Neutrophil (primary cell): ENCODE measurements around the gene PCDHB7.
"Not testable (repeated sequence)": the region's sequence is repeated elsewhere in the genome, so short reads cannot be mapped to it uniquely, and the experiment has no call there.

ENCODE experiments used
- H3K27ac ChIP-seq: fragments of 200-600 bp; sonication (generic); 2 replicates; pipeline ENCODE4 v1.5.1; 2016; ENCODE audit warnings: mild to moderate bottlenecking, moderate library complexity
- H3K27me3 ChIP-seq: fragments of 200-600 bp; sonication (generic); 2 replicates; pipeline ENCODE4 v1.6.0; 2016; ENCODE audit warnings: mild to moderate bottlenecking
- H3K36me3 ChIP-seq: fragments of 200-600 bp; sonication (generic); 2 replicates; pipeline ENCODE4 v1.5.1; 2017
- H3K4me1 ChIP-seq, 2 experiments: fragments of 200-600 bp in 1 of 2; sonication (generic) in 1 of 2; 1 replicate in 1 of 2; 2 replicates in 1 of 2; pipeline versions ENCODE4 v1.5.1 to v1.6.1; 2013 to 2016; ENCODE audit warnings: low read depth in 1 of 2, low read length in 1 of 2, mild to moderate bottlenecking in 1 of 2, moderate library complexity in 1 of 2; ENCODE audit not compliant: control insufficient read depth in 1 of 2, insufficient read depth in 1 of 2
- H3K4me3 ChIP-seq, 2 experiments: fragments of 200-600 bp in 1 of 2; sonication (generic) in 1 of 2; 1 replicate in 1 of 2; 2 replicates in 1 of 2; pipeline ENCODE4 v1.5.1; 2013 to 2016; ENCODE audit warnings: low read depth in 1 of 2, low read length in 1 of 2, mild to moderate bottlenecking in 1 of 2, moderate library complexity in 1 of 2
- H3K9me3 ChIP-seq: fragments of 200-600 bp; sonication (generic); 2 replicates; pipeline ENCODE4 v1.5.1; 2016
- TF ChIP-seq, protein P1 (sequence below): fragments of 200-600 bp; sonication (generic); IDR thresholded peaks from 2 replicates; pipeline ENCODE4 v1.5.1; 2016; ENCODE audit warnings: antibody characterized with exemption

Gene PCDHB7

DNA sequence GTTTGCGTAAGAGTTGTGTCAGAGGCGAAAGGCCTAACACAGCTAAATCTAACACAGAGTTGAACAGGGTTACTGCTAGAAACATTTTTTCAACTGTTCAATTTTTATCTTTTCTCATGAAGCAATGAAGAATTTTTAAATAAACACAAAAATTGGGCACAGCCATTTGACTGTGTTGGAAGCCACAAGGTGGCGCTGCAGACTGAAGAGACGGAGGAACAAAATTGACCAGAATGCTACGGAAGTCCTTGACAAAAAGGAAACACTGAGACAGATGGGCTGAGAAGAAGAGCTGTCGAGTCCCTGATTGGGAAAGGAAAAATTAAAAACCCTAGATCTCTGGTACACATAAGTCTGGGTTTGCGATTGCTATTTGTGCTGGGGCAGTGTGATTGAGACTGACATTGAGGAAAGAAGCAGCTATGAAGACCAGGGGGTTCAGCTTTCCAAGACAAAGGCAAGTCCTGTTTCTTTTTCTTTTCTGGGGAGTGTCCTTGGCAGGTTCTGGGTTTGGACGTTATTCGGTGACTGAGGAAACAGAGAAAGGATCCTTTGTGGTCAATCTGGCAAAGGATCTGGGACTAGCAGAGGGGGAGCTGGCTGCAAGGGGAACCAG, 14.6 kb downstream of the PCDHB7 start, which contains the start of gene PCDHB9:
TSS of gene PCDHB9 (plus strand) at position 265 of the 616 bp plus-strand sequence. CDS start at position 423, 158 bp downstream.
- TF ChIP-seq, protein P1, sequence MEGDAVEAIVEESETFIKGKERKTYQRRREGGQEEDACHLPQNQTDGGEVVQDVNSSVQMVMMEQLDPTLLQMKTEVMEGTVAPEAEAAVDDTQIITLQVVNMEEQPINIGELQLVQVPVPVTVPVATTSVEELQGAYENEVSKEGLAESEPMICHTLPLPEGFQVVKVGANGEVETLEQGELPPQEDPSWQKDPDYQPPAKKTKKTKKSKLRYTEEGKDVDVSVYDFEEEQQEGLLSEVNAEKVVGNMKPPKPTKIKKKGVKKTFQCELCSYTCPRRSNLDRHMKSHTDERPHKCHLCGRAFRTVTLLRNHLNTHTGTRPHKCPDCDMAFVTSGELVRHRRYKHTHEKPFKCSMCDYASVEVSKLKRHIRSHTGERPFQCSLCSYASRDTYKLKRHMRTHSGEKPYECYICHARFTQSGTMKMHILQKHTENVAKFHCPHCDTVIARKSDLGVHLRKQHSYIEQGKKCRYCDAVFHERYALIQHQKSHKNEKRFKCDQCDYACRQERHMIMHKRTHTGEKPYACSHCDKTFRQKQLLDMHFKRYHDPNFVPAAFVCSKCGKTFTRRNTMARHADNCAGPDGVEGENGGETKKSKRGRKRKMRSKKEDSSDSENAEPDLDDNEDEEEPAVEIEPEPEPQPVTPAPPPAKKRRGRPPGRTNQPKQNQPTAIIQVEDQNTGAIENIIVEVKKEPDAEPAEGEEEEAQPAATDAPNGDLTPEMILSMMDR: no peak
- H3K4me3 ChIP-seq: no peak within 1 kb of the TSS

DNA sequence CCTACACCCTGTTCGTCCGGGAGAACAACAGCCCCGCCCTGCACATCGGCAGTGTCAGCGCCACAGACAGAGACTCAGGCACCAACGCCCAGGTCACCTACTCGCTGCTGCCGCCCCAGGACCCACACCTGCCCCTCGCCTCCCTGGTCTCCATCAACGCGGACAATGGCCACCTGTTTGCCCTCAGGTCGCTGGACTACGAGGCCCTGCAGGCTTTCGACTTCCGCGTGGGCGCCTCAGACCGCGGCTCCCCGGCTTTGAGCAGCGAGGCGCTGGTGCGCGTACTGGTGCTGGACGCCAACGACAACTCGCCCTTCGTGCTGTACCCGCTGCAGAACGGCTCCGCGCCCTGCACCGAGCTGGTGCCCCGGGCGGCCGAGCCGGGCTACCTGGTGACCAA, 16.2 kb downstream of the PCDHB7 start:
- H3K4me1 ChIP-seq, H3K27ac ChIP-seq, H3K36me3 ChIP-seq, H3K4me3 ChIP-seq, H3K9me3 ChIP-seq: not testable (repeated sequence)
- peaks cover 33% of the 10 kb centered on the region for H3K27me3 ChIP-seq

More for the DNA sequence above, 14.6 kb downstream of the PCDHB7 start, which contains the start of gene PCDHB9:
- no peaks in the 10 kb centered on the region for H3K36me3 ChIP-seq
- H3K9me3 ChIP-seq: peaks cover 8% of the 10 kb centered on the region
- H3K27ac ChIP-seq: no peak within 1 kb of the TSS
- peaks cover 50% of the 10 kb centered on the region for H3K27me3 ChIP-seq
- no peaks in the 10 kb centered on the region for H3K4me1 ChIP-seq

DNA sequence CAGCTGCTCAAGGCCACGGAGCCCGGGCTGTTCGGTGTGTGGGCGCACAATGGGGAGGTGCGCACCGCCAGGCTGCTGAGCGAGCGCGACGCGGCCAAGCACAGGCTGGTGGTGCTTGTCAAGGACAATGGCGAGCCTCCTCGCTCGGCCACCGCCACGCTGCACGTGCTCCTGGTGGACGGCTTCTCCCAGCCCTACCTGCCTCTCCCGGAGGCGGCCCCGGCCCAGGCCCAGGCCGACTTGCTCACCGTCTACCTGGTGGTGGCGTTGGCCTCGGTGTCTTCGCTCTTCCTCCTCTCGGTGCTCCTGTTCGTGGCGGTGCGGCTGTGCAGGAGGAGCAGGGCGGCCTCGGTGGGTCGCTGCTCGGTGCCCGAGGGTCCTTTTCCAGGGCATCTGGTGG, 16.7 kb downstream of the PCDHB7 start:
- H3K27ac ChIP-seq, H3K4me1 ChIP-seq, H3K4me3 ChIP-seq, H3K36me3 ChIP-seq, H3K9me3 ChIP-seq: not testable (repeated sequence)
- peaks cover 32% of the 10 kb centered on the region for H3K27me3 ChIP-seq

DNA sequence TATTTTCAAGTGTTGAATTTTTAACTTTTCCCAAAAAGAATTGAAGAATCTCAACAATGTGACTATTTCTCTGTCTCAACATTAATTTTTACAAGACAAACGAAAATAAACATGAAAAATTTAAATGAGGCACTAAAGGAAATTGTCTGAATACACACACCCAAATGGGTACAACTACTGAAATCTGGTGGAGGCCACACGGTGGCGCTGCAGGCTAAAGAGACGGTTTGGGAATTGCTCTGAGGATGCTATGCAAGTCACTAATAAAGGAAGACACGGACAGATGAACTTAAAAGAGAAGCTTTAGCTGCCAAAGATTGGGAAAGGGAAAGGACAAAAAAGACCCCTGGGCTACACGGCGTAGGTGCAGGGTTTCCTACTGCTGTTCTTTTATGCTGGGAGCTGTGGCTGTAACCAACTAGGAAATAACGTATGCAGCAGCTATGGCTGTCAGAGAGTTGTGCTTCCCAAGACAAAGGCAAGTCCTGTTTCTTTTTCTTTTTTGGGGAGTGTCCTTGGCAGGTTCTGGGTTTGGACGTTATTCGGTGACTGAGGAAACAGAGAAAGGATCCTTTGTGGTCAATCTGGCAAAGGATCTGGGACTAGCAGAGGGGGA, 19.8 kb downstream of the PCDHB7 start, which contains the start of gene PCDHB10:
TSS of gene PCDHB10 (plus strand) at position 244 of the 616 bp plus-strand sequence. CDS start at position 444, 200 bp downstream.
- Histone ChIP-seq H3K4me1 (no peaks in the 10 kb centered on the region), H3K27me3 (peaks cover 23% of the 10 kb centered on the region), H3K4me3 (no peak within 1 kb of the TSS), H3K27ac (no peak within 1 kb of the TSS), H3K36me3 (no peaks in the 10 kb centered on the region), H3K9me3 (no peaks in the 10 kb centered on the region)
- TF ChIP-seq, protein P1: no peak

DNA sequence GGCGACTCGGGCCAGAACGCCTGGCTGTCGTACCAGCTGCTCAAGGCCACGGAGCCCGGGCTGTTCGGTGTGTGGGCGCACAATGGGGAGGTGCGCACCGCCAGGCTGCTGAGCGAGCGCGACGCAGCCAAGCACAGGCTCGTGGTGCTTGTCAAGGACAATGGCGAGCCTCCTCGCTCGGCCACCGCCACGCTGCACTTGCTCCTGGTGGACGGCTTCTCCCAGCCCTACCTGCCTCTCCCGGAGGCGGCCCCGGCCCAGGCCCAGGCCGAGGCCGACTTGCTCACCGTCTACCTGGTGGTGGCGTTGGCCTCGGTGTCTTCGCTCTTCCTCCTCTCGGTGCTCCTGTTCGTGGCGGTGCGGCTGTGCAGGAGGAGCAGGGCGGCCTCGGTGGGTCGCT, 21.9 kb downstream of the PCDHB7 start:
- not testable (repeated sequence) for H3K4me3 ChIP-seq, H3K4me1 ChIP-seq, H3K9me3 ChIP-seq, H3K27me3 ChIP-seq, H3K27ac ChIP-seq, H3K36me3 ChIP-seq

DNA sequence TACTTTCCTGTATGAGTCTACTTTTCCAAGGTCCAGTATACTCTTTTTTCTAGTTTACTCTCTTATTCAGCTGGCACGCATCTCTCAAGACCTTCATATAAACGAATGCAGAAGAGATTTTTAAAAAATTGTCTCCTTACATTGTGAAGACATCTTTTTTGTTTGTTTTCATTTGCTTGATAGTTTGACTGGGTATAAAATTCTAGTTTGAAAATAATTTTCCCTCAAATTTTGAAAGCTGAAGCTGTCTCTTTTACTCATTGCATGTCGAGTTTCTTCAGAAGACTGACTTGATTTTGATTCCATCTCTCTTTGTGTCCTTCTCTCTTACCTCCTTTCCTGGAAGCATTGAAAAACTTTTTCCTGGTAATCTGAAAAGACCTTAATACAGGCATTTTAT, 23.9 kb downstream of the PCDHB7 start:
- H3K4me3 ChIP-seq: no peak overlapping the region
- TF ChIP-seq, protein P1: no peak
- H3K4me1 ChIP-seq: no peaks in the 10 kb centered on the region
- no peaks in the 10 kb centered on the region for H3K36me3 ChIP-seq
- peaks cover 19% of the 10 kb centered on the region for H3K27me3 ChIP-seq
- no peak overlapping the region for H3K27ac ChIP-seq
- no peaks in the 10 kb centered on the region for H3K9me3 ChIP-seq
